ENCODE results near the gene GALNT10. TPM values are rescaled to one million over a fixed set of nuclear protein-coding genes. Genes with fewer than 3 reads are reported as not detected.

Gene GALNT10
- total and polyA plus RNA-seq, 2 experiments from 2014 or later: 3.2 to 12.9 TPM

- TF ChIP-seq ZNF462 (CRISPR knock-in tag; IDR thresholded peaks at IDR 0.05): no peak
- TF ChIP-seq CTCF (conservative IDR thresholded peaks at IDR 0.05; ENCODE audit: low read depth in 2 of 2): no peak
Observed at GRCh38 chr5:154215571-154216325, 25.2 kb downstream of the GALNT10 start (continued).

GRCh38 chr5:154217462-154217861, 26.9 kb downstream of the GALNT10 start:
- Histone ChIP-seq H3K27me3 (ENCODE audit: insufficient read depth) (no peaks in the 10 kb centered on the region), H2AFZ (no peak overlapping the region), H3K36me3 (ENCODE audit: insufficient read depth) (no peaks in the 10 kb centered on the region), H3K27ac (ENCODE audit: low read depth) (no peak overlapping the region), H3K4me2 (no peak overlapping the region), H3K9me2 (ENCODE audit: insufficient read depth) (no peaks in the 10 kb centered on the region), H4K20me1 (replicated peaks; ENCODE audit: insufficient read depth) (no peaks in the 10 kb centered on the region), H3K4me1 (ENCODE audit: insufficient read depth) (peaks cover 42% of the 10 kb centered on the region), H3K4me3 (no peak overlapping the region), H3K79me2 (replicated peaks; ENCODE audit: insufficient read depth) (no peaks in the 10 kb centered on the region; the same call in 1 of the 2 replicates), H3F3A (replicated peaks; ENCODE audit: low read depth) (no peaks in the 10 kb centered on the region)
- Mint-ChIP-seq H3K27ac (no peak overlapping the region), H3K9me3 (no peaks in the 10 kb centered on the region; the same call in 2 of the 3 replicates), H3K4me1 (peaks cover 39% of the 10 kb centered on the region), H3K36me3 (ENCODE audit: low read depth) (no peaks in the 10 kb centered on the region), H3K4me3 (no peak overlapping the region), H3K27me3 (ENCODE audit: insufficient read depth, low read depth, poor library complexity) (peaks cover 5% of the 10 kb centered on the region)
- ATAC-seq (no peak), DNase-seq (ENCODE audit: low spot score) (no peak)
- TF ChIP-seq ZNF462 (CRISPR knock-in tag; IDR thresholded peaks at IDR 0.05) (no peak), EZH2phosphoT487 (IDR thresholded peaks at IDR 0.05; ENCODE audit: unreplicated experiment) (no peak), ETS1 (IDR thresholded peaks at IDR 0.05) (no peak)

Measured in GM23338 (cell line).